Measurements from ENCODE around the gene HELZ2. TPM values are rescaled to one million over a fixed set of nuclear protein-coding genes. Genes with fewer than 3 reads are reported as not detected.

The HELZ2 gene
- total and polyA plus RNA-seq, 2 of the 4 experiments (the other 2 are of a cell fraction) = 4.7 to 10.6 TPM

Other genes starting within 250 kb of the HELZ2 start
- gene CHRNA4, start 212.9 kb downstream of the HELZ2 start, total RNA-seq (2012; rRNA removed) = not detected in 2 replicates
- not detected in 2 replicates for gene CHRNA4, start 212.9 kb downstream of the HELZ2 start, polyA plus RNA-seq (2012; rRNA removed)
- gene KCNQ2, start 101.6 kb downstream of the HELZ2 start, total RNA-seq (2012; rRNA removed) = not detected in 2 replicates
- 0.02 TPM in 1 of 2 replicates, not detected in the other for gene KCNQ2, start 101.6 kb downstream of the HELZ2 start, polyA plus RNA-seq (2012; rRNA removed)
- 1.3 and 2.2 TPM in 2 replicates for gene EEF1A2, start 75.2 kb downstream of the HELZ2 start, total RNA-seq (2012; rRNA removed)
- gene EEF1A2, start 75.2 kb downstream of the HELZ2 start, polyA plus RNA-seq (2012; rRNA removed) = 3.2 and 4.6 TPM in 2 replicates
- 12.9 and 17.2 TPM in 2 replicates for gene PPDPF, start 53.5 kb downstream of the HELZ2 start, total RNA-seq (2012; rRNA removed)
- gene PPDPF, start 53.5 kb downstream of the HELZ2 start, polyA plus RNA-seq (2012; rRNA removed) = 171 and 200 TPM in 2 replicates
- gene PTK6, start 36.9 kb downstream of the HELZ2 start, total RNA-seq (2012; rRNA removed) = not detected in 2 replicates
- gene PTK6, start 36.9 kb downstream of the HELZ2 start, polyA plus RNA-seq (2012; rRNA removed) = 0.07 TPM in 1 of 2 replicates, not detected in the other
- not detected in 2 replicates for gene SRMS, start 26.5 kb downstream of the HELZ2 start, total RNA-seq (2012; rRNA removed)
- not detected in 2 replicates for gene SRMS, start 26.5 kb downstream of the HELZ2 start, polyA plus RNA-seq (2012; rRNA removed)
- 0.28 and 0.36 TPM in 2 replicates for gene FNDC11, start 20.1 kb downstream of the HELZ2 start, total RNA-seq (2012; rRNA removed)
- gene FNDC11, start 20.1 kb downstream of the HELZ2 start, polyA plus RNA-seq (2012; rRNA removed) = 1.0 and 1.6 TPM in 2 replicates
- gene GMEB2, start 52.9 kb upstream of the HELZ2 start, total RNA-seq (2012; rRNA removed) = 5.0 and 5.3 TPM in 2 replicates
- 10.0 and 10.6 TPM in 2 replicates for gene GMEB2, start 52.9 kb upstream of the HELZ2 start, polyA plus RNA-seq (2012; rRNA removed)
- 20.3 and 21.1 TPM in 2 replicates for gene STMN3, start 79.2 kb upstream of the HELZ2 start, total RNA-seq (2012; rRNA removed)
- gene STMN3, start 79.2 kb upstream of the HELZ2 start, polyA plus RNA-seq (2012; rRNA removed) = 62.3 and 67.4 TPM in 2 replicates
- 9.4 and 14.7 TPM in 2 replicates for gene RTEL1, start 84.1 kb upstream of the HELZ2 start, total RNA-seq (2012; rRNA removed)
- gene RTEL1, start 84.1 kb upstream of the HELZ2 start, polyA plus RNA-seq (2012; rRNA removed) = 18.8 and 22.5 TPM in 2 replicates
- gene TNFRSF6B, start 122.4 kb upstream of the HELZ2 start, total RNA-seq (2012; rRNA removed) = 1.1 and 1.3 TPM in 2 replicates
- 11.0 and 12.0 TPM in 2 replicates for gene TNFRSF6B, start 122.4 kb upstream of the HELZ2 start, polyA plus RNA-seq (2012; rRNA removed)
- gene ARFRP1, start 133.7 kb upstream of the HELZ2 start, total RNA-seq (2012; rRNA removed) = 25.3 and 29.2 TPM in 2 replicates
- 36.3 and 36.6 TPM in 2 replicates for gene ARFRP1, start 133.7 kb upstream of the HELZ2 start, polyA plus RNA-seq (2012; rRNA removed)
- gene ZGPAT, start 133.8 kb upstream of the HELZ2 start, total RNA-seq (2012; rRNA removed) = 13.4 and 15.6 TPM in 2 replicates
- 20.2 and 21.1 TPM in 2 replicates for gene ZGPAT, start 133.8 kb upstream of the HELZ2 start, polyA plus RNA-seq (2012; rRNA removed)
- gene LIME1, start 162.4 kb upstream of the HELZ2 start, total RNA-seq (2012; rRNA removed) = 0.28 and 0.36 TPM in 2 replicates
- gene LIME1, start 162.4 kb upstream of the HELZ2 start, polyA plus RNA-seq (2012; rRNA removed) = 7.8 and 11.9 TPM in 2 replicates
- 5.0 and 8.1 TPM in 2 replicates for gene SLC2A4RG, start 165.5 kb upstream of the HELZ2 start, total RNA-seq (2012; rRNA removed)
- gene SLC2A4RG, start 165.5 kb upstream of the HELZ2 start, polyA plus RNA-seq (2012; rRNA removed) = 50.3 and 71.4 TPM in 2 replicates